Measurements from ENCODE around the gene ACTG1. TPM values are rescaled to one million over a fixed set of nuclear protein-coding genes. Genes with fewer than 3 reads are reported as not detected.

ACTG1 gene
- total and polyA plus RNA-seq, 2 of the 13 experiments (the other 11 are each of a cell fraction or from before 2014, with no cell fraction given) = 973 to 1,138 TPM

DNA sequence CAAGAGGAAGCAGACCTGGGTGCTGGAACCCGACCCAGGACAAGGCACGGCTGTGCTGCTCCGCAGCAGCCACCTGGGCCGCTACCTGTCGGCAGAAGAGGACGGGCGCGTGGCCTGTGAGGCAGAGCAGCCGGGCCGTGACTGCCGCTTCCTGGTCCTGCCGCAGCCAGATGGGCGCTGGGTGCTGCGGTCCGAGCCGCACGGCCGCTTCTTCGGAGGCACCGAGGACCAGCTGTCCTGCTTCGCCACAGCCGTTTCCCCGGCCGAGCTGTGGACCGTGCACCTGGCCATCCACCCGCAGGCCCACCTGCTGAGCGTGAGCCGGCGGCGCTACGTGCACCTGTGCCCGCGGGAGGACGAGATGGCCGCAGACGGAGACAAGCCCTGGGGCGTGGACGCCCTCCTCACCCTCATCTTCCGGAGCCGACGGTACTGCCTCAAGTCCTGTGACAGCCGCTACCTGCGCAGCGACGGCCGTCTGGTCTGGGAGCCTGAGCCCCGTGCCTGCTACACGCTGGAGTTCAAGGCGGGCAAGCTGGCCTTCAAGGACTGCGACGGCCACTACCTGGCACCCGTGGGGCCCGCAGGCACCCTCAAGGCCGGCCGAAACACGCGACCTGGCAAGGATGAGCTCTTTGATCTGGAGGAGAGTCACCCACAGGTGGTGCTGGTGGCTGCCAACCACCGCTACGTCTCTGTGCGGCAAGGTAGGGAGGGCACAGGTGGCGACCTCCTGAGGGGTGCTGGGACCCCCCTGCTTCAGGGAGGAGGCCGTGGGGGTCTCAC, 16.2 kb upstream of the ACTG1 start (continued):
- TF ChIP-seq, protein P1, sequence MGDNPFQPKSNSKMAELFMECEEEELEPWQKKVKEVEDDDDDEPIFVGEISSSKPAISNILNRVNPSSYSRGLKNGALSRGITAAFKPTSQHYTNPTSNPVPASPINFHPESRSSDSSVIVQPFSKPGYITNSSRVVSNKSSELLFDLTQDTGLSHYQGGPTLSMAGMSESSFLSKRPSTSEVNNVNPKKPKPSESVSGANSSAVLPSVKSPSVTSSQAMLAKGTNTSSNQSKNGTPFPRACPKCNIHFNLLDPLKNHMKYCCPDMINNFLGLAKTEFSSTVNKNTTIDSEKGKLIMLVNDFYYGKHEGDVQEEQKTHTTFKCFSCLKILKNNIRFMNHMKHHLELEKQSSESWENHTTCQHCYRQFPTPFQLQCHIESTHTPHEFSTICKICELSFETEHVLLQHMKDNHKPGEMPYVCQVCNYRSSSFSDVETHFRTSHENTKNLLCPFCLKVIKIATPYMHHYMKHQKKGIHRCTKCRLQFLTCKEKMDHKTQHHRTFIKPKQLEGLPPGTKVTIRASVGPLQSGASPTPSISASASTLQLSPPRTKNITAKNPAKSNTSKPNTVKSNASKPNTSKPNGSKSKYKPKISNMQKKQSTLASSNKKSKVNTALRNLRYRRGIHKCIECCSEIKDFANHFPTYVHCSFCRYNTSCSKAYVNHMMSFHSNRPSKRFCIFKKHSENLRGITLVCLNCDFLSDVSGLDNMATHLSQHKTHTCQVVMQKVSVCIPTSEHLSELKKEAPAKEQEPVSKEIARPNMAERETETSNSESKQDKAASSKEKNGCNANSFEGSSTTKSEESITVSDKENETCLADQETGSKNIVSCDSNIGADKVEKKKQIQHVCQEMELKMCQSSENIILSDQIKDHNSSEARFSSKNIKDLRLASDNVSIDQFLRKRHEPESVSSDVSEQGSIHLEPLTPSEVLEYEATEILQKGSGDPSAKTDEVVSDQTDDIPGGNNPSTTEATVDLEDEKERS (CRISPR knock-in tag; IDR thresholded peaks at IDR 0.05) = 0 out of 2 replicates have a peak, but pooled peaks have one; percentile 32
- TF ChIP-seq CTCF (CRISPR knock-in tag; IDR thresholded peaks at IDR 0.05) (peak; percentile 8; the same call in 1 of the 2 replicates), FOXO4 (CRISPR knock-in tag; conservative IDR thresholded peaks at IDR 0.05) (no peak), SP1 (IDR thresholded peaks at IDR 0.05) (no peak), SP1 (CRISPR knock-in tag; IDR thresholded peaks at IDR 0.05) (no peak), ETV5 (CRISPR knock-in tag; IDR thresholded peaks at IDR 0.05; ENCODE audit: borderline replicate concordance) (no peak), ZNF589 (CRISPR knock-in tag; conservative IDR thresholded peaks at IDR 0.05) (0 out of 2 replicates have a peak, but pooled peaks have one; percentile 49), ZNF687 (CRISPR knock-in tag; IDR thresholded peaks at IDR 0.05) (peak; percentile 66)
- TF ChIP-seq, protein P2, sequence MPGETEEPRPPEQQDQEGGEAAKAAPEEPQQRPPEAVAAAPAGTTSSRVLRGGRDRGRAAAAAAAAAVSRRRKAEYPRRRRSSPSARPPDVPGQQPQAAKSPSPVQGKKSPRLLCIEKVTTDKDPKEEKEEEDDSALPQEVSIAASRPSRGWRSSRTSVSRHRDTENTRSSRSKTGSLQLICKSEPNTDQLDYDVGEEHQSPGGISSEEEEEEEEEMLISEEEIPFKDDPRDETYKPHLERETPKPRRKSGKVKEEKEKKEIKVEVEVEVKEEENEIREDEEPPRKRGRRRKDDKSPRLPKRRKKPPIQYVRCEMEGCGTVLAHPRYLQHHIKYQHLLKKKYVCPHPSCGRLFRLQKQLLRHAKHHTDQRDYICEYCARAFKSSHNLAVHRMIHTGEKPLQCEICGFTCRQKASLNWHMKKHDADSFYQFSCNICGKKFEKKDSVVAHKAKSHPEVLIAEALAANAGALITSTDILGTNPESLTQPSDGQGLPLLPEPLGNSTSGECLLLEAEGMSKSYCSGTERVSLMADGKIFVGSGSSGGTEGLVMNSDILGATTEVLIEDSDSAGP (CRISPR knock-in tag; IDR thresholded peaks at IDR 0.05; ENCODE audit: borderline replicate concordance) = peak; percentile 52; the same call in 1 of the 2 replicates
- TF ChIP-seq, protein P3, sequence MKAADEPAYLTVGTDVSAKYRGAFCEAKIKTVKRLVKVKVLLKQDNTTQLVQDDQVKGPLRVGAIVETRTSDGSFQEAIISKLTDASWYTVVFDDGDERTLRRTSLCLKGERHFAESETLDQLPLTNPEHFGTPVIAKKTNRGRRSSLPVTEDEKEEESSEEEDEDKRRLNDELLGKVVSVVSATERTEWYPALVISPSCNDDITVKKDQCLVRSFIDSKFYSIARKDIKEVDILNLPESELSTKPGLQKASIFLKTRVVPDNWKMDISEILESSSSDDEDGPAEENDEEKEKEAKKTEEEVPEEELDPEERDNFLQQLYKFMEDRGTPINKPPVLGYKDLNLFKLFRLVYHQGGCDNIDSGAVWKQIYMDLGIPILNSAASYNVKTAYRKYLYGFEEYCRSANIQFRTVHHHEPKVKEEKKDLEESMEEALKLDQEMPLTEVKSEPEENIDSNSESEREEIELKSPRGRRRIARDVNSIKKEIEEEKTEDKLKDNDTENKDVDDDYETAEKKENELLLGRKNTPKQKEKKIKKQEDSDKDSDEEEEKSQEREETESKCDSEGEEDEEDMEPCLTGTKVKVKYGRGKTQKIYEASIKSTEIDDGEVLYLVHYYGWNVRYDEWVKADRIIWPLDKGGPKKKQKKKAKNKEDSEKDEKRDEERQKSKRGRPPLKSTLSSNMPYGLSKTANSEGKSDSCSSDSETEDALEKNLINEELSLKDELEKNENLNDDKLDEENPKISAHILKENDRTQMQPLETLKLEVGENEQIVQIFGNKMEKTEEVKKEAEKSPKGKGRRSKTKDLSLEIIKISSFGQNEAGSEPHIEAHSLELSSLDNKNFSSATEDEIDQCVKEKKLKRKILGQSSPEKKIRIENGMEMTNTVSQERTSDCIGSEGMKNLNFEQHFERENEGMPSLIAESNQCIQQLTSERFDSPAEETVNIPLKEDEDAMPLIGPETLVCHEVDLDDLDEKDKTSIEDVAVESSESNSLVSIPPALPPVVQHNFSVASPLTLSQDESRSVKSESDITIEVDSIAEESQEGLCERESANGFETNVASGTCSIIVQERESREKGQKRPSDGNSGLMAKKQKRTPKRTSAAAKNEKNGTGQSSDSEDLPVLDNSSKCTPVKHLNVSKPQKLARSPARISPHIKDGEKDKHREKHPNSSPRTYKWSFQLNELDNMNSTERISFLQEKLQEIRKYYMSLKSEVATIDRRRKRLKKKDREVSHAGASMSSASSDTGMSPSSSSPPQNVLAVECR (CRISPR knock-in tag; IDR thresholded peaks at IDR 0.05; ENCODE audit: borderline replicate concordance) = 0 out of 2 replicates have a peak, but pooled peaks have one; percentile 22
